Measurements from ENCODE around the gene TRIP12. TPM values are rescaled to one million over a fixed set of nuclear protein-coding genes. Genes with fewer than 3 reads are reported as not detected.
A peak's percentile ranks its signal among the peaks of the same experiment; 100 is the strongest.

Gene TRIP12
- total RNA-seq, 1 experiment from 2014 or later: 166 TPM

- H3K9ac ChIP-seq (ENCODE audit: extremely low read depth, insufficient read length, low read length): no peak overlapping the region
- H3K27ac ChIP-seq (ENCODE audit: insufficient read length, low read depth, low read length): no peak overlapping the region
Measured at GRCh38 chr2:229800997-229801754, 120.6 kb downstream of the TRIP12 start.

More at GRCh38 chr2:229800997-229801754, 120.6 kb downstream of the TRIP12 start:
- peak; percentile 51 for DNase-seq
- Histone ChIP-seq H4K20me1 (ENCODE audit: control insufficient read depth, insufficient read depth, insufficient read length) (no peaks in the 10 kb centered on the region), H2AFZ (ENCODE audit: low read length) (no peak overlapping the region), H3K23ac (ENCODE audit: insufficient read length, low read depth, low read length) (no peak overlapping the region), H2BK12ac (ENCODE audit: insufficient read length, low read depth, low read length) (no peak overlapping the region), H3K56ac (ENCODE audit: insufficient read length, low read depth, low read length) (no peak overlapping the region), H3K18ac (ENCODE audit: insufficient read length, low read depth, low read length) (no peak overlapping the region), H3K27me3 (ENCODE audit: insufficient read depth, low read length) (no peaks in the 10 kb centered on the region), H2BK20ac (ENCODE audit: low read depth, low read length, poor library complexity, severe bottlenecking) (no peak overlapping the region), H3K4me1 (ENCODE audit: insufficient read depth, low read length) (no peaks in the 10 kb centered on the region), H2BK5ac (ENCODE audit: insufficient read length, low read length) (no peak overlapping the region), H4K8ac (replicated peaks; ENCODE audit: insufficient read length, low read depth, low read length) (no peak overlapping the region), H4K91ac (ENCODE audit: insufficient read length, low read depth, low read length) (no peak overlapping the region), H3K79me1 (ENCODE audit: insufficient read depth, low read depth, low read length, poor library complexity, severe bottlenecking) (no peaks in the 10 kb centered on the region), H3K14ac (ENCODE audit: insufficient read depth, low read length) (no peak overlapping the region), H3K79me2 (ENCODE audit: insufficient read depth, low read length) (no peaks in the 10 kb centered on the region), H3K9me3 (ENCODE audit: control insufficient read depth, low read depth, low read length) (no peaks in the 10 kb centered on the region), H3K23me2 (ENCODE audit: insufficient read length, low read depth, low read length, poor library complexity, severe bottlenecking) (no peaks in the 10 kb centered on the region), H2AK5ac (ENCODE audit: insufficient read length, low read length) (no peak overlapping the region), H3T11ph (ENCODE audit: low read length) (no peak overlapping the region), H2BK120ac (ENCODE audit: low read depth, low read length, poor library complexity, severe bottlenecking) (no peak overlapping the region), H3K4me2 (ENCODE audit: insufficient read depth, insufficient read length, low read length) (no peak overlapping the region), H3K4ac (ENCODE audit: low read depth, low read length) (no peak overlapping the region), H4K5ac (ENCODE audit: insufficient read length, low read depth, low read length) (no peak overlapping the region), H2BK15ac (ENCODE audit: low read depth, low read length) (no peak overlapping the region)
- H3K27ac Mint-ChIP-seq: peak overlapping the region in 2 of 3 experiments; percentile 63 to 68; a peak in 2 of 7 replicates
- no peaks in the 10 kb centered on the region for H3K9me3 Mint-ChIP-seq
- H3K4me1 Mint-ChIP-seq: peaks cover 3 to 4% of the 10 kb centered on the region in 2 experiments; a peak in 2 of 4 replicates
- peak; percentile 83 for TF ChIP-seq CTCF (conservative IDR thresholded peaks at IDR 0.05)
- H3K36me3 Mint-ChIP-seq (ENCODE audit: insufficient read depth in 1 of 3, low read depth in 3 of 3): peaks cover 13 to 76% (median 50%) of the 10 kb centered on the region in 3 experiments; a peak in 6 of 7 replicates
- H3K4me3 Mint-ChIP-seq: no peak overlapping the region
- no peaks in the 10 kb centered on the region for H3K27me3 Mint-ChIP-seq (ENCODE audit: low read depth)

Measured in H9 (cell line).